HG02623 (cell line): ENCODE results near the gene CGNL1.

ENCODE experiments used
- ATAC-seq: cut with Tn5 transposase; IDR thresholded peaks from one replicate; pipeline ENCODE4 v1.9.1; 2021; ENCODE audit warnings: moderate library complexity; ENCODE audit not compliant: unreplicated experiment

The CGNL1 gene, protein sequence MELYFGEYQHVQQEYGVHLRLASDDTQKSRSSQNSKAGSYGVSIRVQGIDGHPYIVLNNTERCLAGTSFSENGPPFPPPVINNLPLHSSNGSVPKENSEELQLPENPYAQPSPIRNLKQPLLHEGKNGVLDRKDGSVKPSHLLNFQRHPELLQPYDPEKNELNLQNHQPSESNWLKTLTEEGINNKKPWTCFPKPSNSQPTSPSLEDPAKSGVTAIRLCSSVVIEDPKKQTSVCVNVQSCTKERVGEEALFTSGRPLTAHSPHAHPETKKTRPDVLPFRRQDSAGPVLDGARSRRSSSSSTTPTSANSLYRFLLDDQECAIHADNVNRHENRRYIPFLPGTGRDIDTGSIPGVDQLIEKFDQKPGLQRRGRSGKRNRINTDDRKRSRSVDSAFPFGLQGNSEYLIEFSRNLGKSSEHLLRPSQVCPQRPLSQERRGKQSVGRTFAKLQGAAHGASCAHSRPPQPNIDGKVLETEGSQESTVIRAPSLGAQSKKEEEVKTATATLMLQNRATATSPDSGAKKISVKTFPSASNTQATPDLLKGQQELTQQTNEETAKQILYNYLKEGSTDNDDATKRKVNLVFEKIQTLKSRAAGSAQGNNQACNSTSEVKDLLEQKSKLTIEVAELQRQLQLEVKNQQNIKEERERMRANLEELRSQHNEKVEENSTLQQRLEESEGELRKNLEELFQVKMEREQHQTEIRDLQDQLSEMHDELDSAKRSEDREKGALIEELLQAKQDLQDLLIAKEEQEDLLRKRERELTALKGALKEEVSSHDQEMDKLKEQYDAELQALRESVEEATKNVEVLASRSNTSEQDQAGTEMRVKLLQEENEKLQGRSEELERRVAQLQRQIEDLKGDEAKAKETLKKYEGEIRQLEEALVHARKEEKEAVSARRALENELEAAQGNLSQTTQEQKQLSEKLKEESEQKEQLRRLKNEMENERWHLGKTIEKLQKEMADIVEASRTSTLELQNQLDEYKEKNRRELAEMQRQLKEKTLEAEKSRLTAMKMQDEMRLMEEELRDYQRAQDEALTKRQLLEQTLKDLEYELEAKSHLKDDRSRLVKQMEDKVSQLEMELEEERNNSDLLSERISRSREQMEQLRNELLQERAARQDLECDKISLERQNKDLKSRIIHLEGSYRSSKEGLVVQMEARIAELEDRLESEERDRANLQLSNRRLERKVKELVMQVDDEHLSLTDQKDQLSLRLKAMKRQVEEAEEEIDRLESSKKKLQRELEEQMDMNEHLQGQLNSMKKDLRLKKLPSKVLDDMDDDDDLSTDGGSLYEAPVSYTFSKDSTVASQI

DNA sequence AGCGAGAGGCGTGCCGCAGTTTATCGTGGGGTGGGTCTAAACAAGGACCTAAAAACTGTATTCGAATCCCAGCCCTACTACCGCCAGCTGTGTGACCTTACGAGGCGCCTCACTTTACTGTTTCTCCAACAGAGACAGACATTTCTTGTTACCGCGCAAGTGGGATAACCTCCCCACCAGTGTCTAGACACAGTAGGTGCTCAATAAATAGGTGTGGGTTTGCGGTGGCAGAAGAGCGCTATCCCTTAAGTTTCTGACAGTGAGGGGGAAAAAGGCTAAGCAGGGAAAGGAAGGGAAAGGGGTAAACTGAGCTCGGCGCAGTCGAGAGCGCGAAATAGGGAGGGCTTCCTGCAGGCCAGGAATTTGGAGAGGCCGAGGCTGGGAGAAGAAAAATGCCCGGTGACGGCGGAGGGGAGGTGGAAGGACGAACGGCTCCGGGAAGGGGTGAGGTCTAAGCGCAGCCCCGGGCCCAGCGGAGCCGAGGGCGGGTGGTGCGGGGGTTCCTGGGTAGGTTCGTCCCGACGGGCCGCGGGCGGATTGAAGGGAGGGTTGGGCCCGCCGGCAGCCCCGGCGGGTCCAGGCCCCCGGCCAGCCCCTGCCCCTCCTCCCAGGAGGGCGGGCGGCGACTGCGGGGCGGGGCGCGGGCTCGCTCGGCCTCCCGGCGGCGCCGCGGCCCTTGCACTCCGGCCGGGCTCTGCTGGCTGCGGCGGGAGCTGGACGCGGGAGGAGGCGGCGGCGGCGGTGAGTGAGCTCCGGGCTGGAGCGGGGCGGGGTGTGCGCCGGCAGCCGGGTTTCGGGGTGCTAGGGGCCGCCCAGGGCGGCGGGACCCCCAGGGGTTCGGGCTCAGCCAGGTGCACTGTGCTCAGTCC is at the start of gene CGNL1:
Gene CGNL1, plus strand, starts transcription at position 679 of the 869 bp plus-strand sequence. CDS start 61,495 bp downstream, outside the sequence.
- ATAC-seq = no peak

DNA sequence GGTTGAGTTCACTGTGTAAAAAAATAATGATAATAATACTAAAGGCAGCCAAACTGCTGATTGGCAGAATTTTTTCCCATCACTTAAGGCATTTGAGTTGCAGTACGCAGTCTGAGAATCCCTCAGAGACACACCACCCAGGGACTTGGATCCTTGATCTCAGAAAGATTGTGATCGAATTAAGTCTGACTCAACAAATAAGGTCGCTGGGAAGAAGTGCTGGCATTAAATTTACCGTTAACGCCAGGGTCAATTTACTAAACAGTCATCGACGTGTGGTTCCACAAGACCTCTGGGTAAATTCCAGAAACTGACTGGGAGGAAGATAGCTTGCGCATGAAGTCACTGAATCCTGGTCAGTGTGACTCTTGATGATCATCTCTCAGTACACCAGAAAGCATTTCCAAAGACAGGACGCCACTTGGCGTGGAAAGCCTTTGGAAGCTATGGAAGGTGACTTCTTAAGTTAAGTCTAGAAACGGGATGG is 48.3 kb upstream of the CGNL1 start:
- no peak for ATAC-seq

DNA sequence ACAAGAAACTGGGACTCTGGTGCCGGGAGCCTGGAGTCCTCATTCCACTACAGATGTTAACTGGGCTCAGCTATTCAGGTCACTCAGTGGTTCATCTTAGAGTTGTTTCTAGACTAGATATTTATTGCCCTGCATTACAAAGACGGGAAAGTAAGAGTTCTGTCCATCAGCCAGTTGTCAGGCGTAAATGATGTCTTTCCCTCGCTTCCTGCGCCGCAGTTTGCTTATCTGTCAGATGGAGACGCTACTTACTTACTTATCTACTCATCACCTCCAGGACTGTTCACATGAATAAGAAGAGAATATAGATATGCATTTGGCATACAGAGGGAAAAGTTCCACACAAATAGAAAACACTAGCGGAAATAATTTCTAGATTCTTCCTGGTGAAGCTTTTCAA is 47.8 kb upstream of the CGNL1 start:
- ATAC-seq = no peak

DNA sequence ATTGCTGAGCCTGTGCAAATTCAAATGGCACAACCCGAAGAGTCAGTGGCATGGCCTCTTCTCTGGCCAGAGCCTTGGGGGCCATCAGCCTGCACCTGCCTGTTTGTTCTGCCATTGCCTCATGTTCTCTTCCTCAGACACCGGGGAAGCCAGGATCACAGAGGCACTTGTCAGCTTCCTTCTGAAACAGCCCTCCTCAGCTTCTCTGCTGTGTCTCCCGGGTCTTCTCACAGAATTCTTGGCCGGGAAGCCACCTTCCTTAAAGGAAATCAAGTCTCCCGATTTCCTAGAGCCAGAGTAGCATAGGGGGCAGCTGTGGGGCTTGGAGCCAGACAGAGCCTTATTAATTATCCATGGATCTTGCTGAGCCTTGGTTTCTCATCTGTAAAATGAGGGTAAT is 47.4 kb upstream of the CGNL1 start:
- no peak for ATAC-seq

DNA sequence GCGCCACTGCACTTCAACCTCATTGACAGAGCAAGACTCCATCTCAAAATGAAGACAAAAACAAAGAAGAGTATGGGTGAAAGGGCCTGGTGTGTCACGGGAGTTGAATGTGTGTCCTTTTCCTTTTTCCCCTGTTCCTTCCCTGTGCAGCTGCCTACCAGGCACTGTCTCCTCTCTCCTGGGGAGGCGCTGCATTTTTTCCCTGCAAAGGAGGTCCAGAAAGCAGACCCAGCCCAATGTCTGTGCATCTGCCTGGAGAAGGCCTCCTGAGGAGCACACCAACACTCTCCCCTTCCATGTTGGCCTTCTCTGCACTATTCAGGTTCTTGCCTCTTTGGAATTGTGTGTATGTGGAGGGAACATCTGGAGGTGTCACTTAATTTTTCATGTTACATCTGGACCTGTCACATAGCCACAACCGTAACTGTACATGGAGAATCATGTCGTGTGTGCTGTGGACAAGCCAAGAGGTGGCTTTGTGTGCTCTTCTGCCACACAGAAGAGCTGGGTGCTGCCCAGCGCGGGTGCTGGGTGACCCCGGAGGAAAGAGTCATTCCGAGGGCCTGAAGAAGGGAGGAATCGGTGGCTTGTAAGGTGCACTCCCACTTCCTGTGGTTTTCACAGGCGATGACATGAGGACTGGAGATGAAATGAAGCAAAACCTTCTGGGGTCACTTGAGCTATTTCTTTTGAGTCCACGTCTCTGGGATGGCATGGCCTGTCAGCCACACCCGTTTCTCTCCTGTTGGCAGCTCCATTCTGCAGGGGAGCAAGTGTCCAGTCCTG is 46.5 kb upstream of the CGNL1 start:
- no peak for ATAC-seq

DNA sequence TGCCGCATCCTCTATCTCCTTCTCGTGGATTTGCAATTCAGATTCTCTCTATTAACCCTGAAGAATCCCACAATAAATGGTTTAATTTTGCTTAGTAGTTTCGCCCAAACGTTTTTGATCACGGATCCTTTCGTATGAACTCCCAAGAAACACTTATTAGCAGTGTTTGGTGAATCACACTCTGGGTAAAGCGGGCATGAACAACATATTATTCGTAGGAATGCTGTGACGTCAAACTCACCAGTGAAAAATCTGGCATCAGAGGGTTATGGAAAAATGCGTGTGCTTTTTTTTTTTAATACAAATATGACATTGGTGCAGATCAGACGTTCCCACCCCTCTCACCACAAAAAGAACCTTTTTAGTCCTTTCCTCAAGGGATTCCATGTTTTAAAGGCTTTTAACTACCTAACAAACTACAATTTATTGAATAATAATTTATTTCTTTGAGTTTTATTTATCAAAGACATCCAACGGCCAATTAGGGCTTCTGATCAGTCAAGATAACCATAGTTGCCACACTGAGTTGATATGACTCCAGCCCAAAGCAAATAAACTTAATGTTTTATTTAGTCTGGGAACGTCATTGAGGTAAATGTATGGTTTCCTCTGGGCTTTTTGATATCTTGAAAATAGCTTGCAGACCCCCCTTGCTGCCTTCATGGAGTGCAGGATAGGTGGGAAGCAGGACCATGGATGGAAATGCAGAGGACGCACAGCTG is 45.5 kb upstream of the CGNL1 start:
- no peak for ATAC-seq

DNA sequence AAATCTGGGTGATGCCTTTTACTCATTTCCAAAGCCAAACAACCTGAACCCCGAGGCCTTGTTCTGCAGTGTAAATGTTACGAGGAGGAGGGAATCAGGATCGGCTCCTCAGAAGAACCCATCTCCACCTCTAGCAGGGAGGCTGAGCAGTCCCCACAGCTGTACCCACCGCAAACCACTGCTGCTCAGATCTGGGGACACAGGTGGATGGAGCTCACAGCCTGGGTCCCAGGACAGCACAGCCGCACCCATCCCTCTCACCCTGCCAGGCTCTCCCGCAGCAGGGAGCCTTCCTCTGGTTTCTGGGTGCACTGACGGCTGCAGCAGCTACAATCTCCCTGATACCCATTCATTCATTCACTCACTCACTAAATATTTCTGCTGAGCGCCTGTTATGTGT is 44.0 kb upstream of the CGNL1 start:
- ATAC-seq = no peak

DNA sequence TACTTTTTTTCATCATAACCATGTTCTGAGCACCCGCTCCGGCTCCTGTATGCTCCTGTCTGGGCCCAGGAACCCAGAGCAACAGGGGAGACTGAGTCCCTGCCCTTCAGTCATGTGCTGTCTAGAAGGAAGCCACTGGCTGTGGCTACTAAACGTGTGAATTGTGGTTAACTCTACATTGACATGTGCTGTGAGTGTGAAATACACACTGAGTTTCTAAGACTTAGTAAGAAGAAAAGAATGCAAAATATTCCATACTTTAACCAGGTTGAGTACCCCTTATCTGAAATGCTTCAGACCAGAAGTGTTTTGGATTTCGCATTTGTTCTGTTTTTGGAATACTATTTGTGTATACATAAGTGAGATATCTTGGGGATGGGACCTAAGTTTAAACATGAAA is 42.8 kb upstream of the CGNL1 start:
- ATAC-seq = no peak

DNA sequence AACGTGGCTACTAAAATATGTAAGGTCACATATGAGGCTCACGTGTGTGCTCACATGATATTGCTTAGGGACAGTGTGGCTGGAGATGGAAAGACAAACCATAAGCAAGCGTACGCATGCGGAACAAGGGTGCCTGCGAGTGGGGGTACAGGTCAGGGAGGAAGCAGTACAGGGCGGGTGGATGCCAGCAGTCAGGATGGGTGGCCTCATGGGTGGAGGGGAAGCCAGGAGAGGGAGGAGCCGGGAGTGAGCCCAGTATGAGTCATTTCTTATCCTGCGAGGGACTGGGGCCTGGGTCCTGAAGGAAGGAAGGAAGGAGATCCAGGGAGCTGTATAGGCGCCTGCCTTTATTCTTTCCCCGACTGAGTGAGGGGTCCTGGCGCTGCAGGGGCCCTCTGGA is 42.0 kb upstream of the CGNL1 start:
- no peak for ATAC-seq

DNA sequence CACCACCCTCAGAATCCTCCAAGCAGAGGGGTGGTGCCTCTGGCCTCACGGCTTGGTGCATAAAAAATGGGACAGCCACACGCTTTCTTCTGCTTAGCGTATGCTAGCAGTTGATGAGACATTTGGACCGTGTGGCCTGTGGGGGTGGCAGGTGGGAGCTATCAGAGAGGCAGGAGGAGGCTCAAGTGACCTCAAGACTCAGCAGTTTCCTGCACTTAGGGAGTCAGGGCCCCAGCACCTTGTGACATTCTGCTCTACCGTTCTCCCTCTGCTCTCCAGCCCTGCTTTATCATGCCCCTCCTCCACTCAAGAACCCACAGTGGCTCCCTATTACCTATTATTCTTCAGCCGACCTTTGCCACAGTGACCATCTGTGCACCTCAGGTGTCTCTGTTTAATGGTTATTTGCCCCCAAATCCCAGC is 41.0 kb upstream of the CGNL1 start:
- ATAC-seq = no peak

DNA sequence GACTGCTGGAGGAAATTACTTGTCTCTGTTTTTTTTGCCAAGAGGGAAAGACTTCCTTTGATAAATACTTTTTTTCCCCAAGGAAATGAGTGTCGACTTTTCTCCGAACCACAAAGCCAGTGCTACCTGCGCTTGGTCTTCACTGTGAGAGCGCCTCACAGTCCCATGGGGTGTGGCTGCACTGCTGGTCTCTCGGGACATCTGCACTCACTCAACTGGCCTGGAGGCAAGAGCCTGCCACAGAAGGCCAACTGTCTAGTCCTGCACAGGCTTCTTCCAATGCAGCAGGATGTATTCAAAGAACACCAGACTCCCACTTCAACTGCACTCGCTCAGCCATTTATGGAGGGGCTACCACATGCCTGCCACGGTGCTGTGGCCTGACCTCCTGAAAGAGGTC is 40.6 kb upstream of the CGNL1 start:
- ATAC-seq = no peak

DNA sequence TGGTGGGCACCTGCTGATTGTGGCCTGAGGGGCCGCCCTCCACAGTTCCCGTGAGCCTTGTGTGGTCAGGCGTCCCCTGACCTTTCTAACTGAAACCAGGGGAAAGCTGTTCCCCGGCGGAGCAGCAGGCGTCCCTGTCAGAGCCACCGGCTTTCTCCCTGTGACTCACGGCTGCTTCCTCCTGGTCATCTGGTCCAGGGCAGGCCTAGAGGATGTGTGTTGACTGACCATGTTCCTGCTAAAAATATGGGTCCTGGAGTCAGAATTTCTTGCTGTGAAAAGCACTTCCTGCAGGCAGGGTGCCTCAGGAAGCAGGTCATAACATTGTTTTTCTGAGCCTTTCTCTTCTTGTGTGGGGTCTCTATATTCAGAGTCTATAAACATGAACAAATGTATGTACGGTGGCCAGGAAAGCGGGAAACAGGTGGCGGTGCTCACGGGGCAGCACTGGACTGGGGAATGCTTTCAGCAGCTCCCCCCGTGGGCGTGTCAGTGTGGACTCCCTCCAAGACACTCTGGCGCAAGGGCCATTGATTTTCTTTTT is 38.4 kb upstream of the CGNL1 start:
- no peak for ATAC-seq

DNA sequence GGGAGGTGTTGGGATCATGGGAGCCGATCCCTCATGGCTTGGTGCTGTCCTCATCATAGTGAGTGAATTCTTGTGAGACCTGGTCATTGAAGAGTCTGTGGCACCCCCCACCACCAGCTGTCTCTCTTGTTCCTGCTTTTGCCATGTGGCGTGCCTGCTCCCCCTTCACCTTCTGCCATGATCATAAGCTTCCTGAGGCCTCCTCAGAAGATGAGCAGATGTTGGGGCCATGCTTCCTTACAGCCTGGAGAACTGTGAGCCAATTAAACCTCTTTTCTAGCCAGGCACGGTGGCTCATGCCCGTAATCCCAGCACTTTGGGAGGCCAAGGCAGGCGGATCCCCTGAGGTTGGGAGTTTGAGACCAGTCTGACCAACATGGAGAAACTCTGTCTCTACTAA is 37.0 kb upstream of the CGNL1 start:
- ATAC-seq = no peak

DNA sequence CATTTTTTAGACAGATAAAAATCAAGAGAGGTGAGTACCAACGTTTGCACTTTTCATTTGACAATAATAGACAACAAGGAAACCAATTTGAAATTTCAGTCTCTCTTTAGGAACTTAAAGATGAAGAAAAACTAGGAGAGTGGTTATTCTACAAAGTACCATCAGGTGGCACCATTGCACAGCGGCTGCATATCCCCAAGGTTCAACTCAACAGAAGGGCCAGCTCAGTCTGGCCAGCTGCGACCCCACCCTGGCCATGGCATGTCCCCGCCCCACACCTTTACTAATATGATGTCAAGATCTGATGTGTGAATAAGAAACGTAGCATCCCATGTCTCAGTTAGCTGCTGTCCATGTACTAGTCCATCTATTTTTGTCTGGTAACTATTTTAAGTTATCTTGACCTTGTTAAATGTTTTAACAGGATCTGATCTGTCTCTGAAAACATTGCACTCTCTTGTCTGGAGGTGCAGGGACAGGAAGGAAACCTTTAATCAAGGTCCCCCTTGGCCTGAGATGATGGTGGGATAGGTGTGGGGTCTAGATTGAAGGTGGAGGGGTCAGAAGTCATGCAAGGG is 35.5 kb upstream of the CGNL1 start:
- ATAC-seq = no peak

DNA sequence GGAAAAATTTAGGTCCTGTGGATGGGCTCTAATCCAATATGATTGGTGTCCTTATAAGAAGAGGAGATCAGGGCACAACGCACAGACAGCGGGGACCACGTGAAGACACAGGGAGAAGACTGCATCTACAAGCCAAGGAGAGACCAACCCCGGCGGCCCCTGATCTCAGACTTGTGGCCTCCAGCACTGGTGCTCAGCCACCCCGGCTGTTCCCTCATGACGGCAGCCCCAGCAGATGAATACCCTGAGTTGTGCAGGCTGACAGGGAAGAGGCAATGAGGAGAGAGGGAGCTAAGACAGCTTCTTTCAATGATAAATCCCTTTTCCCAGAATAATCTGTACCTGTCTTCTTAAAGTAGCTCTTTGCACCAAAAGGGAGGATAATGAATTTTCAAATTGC is 33.3 kb upstream of the CGNL1 start:
- no peak for ATAC-seq

DNA sequence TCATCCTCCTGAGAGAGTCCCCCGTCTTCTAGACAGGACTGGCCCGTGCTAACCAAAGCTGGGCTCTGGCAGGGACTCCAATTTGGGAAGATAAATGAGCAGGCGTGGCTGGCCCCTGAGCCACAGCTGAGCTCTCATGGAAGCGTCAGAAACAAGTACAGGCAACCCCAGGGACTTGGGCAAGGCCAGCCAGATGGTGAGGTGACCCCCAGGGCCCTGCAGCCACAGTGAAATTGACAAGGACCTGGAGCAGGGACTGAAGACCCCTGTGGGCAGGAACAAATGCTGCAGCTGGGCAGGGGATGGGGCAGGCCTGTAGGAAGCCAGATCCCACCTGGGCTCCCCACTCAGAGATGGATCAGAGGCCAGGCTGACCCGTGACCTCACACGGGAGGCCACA is 32.8 kb upstream of the CGNL1 start:
- ATAC-seq = no peak

DNA sequence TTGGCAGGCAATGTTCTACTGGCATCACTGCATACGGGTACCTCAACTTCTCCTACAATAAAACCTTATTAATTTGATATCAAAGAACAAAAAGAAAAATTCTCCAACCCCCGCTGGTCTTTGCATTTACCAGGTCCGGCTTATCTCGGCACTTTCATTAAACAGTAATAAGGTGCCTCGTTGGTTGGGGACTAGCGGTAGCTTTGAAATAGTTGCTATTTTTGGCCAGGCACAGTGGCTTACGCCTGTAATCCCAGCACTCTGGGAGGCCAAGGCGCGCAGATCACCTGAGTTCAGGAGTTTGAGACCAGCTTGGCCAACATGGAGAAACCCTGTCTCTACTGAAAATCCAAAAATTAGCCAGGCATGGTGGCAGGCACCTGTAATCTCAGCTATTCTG is 32.0 kb upstream of the CGNL1 start:
- no peak for ATAC-seq

DNA sequence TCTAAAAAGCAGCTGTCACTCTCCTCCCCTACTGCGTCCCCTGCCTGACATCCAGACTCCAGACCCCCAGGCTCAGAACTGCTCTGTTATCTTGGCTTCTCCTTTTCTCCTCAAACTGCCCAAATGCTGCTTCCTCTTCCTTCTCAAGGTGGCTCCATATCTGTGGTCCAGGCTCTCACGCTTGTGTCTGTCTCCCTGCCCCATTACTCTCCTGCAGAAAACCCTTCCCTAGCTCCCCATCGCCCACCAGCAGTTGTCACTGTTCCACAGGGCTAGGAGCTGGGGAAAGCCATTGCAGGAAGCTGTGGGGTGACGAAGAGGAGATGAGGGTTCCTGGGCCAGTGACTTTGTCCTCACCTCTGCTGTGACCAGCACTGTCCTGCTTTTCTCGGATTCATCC is 30.7 kb upstream of the CGNL1 start:
- ATAC-seq = no peak
